ENCODE data around the gene TBCC.
A peak's percentile ranks its signal among the peaks of the same experiment; 100 is the strongest.
"Not testable (repeated sequence)": the region's sequence is repeated elsewhere in the genome, so short reads cannot be mapped to it uniquely, and the experiment has no call there.

Gene TBCC

DNA sequence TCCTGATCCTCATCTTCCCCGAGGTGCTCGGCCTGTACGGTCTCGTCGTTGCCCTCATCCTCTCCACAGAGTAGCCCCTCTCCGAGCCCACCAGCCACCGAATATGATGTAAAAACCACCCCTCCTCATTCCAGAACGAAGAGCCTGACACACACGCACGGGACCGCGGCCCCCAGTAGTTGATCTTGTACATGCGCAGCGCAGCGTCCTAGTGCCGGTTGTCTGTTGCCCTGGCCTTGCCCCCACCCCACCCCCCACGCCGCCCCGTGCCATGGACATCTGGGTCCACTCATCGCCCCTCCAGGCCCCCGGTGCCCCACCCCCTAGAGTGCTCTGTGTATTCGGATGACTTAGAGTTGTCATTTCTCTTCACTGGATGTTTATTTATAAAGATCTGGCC lies 18.3 kb downstream of the TBCC start:
- DNase-seq: no peak

GRCh38 chr6:42727087-42727611 lies 18.8 kb downstream of the TBCC start:
- DNase-seq: no peak

GRCh38 chr6:42726485-42727086 lies 19.3 kb downstream of the TBCC start:
- DNase-seq: peak; percentile 49

DNA sequence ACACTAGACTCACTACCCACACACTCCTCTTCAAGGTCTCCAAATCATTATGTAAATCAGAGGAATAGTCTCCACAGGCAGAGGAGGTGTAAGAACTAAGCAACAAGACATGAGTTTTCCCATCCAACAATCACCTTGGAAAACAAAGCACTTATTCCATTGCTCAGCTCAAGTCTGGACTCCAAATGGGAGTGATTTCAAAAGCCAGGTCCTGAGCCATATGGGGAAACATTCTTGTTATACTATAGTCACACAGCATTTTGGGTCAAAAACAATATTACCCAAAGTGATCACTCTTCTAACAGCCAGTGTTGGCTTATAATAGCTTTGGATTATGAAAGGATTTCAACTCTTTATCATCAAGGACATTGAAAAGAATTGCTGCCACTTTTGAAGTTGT lies 19.9 kb downstream of the TBCC start:
- DNase-seq: no peak

- DNase-seq: no peak
These were observed 21.1 kb downstream of the TBCC start for GRCh38 chr6:42724825-42725224.

- DNase-seq: no peak
These were observed 23.4 kb downstream of the TBCC start, which contains the start of gene PRPH2 for GRCh38 chr6:42722497-42722896. PRPH2 (minus strand) TSS chr6:42722597; CDS start chr6:42722334, 263 bp downstream.

GRCh38 chr6:42720739-42721138 lies 25.2 kb downstream of the TBCC start:
- no peak for DNase-seq

DNA sequence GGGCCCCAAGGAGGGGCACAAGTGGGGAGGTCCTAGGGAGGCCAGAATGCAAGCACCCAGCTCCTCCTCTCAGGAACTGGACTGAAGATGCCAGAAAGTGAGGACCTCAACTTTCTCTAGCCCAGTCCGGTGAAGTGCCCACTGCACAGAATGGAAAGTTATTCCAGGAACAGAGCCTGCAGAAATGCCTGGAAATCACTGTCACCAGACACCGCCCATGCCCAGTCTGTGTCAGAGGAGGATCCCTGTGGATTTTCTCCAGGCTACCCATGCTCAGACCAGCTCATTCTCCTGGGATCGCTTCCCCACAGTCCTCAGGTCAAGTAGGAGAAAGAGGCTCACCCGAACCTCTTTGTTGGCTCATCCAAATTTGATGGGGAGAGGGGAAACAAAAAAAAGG lies 30.0 kb downstream of the TBCC start:
- DNase-seq: no peak

- no peak for DNase-seq
These were observed 31.7 kb downstream of the TBCC start for GRCh38 chr6:42714098-42714761.

DNA sequence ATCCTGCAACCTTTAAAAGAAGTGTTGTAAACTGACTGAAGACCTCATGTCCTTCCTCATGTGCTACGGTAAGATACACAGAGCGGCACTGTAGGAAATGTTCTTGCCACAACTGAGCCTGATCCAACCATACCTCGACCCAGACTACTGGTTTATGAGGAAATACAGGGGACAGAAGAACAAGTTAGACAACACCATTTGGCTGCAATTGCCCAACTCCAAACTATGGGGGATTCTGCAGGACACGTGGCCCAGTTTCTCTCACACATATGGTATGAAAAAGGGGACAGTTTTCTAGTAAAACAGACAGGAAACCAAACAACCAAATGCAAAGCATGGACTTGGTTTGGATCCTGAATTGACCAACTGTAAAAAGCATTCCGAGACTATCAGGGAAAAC lies 34.0 kb downstream of the TBCC start:
- DNase-seq: no peak

GRCh38 chr6:42710316-42710715 lies 35.6 kb downstream of the TBCC start:
- no peak for DNase-seq

DNA sequence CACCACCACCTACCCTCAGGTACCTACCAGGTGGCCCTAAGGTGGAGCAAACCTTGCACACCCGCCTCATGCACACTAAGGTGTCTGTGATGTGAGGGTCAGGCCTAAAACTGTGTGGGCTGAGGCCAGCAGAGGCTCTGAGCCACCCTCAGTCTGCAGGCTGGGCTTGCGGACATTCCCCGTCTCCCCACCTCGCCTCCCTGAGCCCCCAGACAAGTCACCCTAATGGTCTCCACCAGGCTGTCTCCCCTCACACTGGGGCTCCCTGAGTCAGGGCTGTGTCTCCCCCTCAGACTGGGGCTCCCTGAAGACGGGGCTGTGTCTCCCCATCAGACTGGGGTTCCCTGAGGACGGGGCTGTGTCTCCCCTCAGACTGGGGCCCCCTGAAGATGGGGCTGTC lies 36.0 kb downstream of the TBCC start:
- DNase-seq: no peak

GRCh38 chr6:42708096-42708495 lies 37.8 kb downstream of the TBCC start:
- DNase-seq: no peak

DNA sequence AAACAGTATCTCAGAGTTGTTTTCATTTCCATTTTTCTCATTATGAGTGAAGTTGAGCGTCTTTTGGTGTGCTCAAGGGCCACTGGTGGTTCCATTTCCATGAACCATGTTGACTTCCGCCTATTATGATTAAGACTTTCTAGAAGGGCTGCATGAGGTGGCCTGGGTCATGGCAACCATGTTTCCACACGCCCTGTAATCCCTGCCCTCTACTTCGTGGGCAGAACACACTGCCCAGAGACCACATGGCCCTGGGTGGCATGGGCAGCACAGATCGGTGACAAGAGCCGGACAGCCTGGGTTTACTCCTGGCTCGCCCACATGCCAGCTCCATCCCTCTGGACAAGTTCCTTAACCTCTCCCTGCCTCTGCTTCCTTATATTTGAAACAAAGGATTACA lies 38.3 kb downstream of the TBCC start:
- DNase-seq: no peak

- no peak for DNase-seq
These were observed 40.9 kb downstream of the TBCC start for GRCh38 chr6:42704937-42705374.

DNA sequence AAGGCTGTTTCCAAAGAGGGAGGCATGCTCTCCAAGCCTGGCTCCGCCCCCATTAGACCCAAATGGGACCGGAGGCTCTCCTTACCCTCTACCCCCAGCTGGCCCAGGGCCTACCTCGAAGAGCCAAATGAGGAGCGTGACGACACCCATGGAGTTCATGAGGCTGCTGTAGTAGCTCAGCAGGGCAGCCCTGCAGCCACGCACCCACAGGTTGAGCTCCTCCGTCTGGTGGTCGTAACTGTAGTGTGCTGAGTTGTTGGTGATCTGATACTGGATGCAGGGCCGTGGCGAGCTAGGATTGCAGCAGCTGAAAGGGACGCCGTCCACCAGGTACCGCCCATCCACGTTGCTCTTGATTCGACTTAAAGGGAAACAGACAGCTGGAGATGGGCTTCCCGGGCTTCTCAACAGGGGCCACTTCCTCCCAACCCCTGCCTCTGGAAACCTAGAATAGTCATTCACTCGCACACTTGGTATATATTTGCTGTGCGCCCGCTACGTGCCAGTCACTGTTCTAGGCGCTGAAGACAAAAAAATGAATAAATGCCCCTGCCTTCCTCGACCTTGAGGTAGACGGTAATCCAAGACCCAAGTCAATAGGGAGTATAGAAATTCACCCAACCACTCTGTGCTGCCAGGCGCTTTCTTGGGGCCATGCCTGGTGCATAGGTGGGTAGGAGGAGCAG lies 41.5 kb downstream of the TBCC start:
- DNase-seq: no peak

GRCh38 chr6:42702786-42703185 lies 43.1 kb downstream of the TBCC start:
- DNase-seq: not testable (repeated sequence)

- no peak for DNase-seq
These were observed 43.7 kb downstream of the TBCC start for GRCh38 chr6:42702200-42702599.

DNA sequence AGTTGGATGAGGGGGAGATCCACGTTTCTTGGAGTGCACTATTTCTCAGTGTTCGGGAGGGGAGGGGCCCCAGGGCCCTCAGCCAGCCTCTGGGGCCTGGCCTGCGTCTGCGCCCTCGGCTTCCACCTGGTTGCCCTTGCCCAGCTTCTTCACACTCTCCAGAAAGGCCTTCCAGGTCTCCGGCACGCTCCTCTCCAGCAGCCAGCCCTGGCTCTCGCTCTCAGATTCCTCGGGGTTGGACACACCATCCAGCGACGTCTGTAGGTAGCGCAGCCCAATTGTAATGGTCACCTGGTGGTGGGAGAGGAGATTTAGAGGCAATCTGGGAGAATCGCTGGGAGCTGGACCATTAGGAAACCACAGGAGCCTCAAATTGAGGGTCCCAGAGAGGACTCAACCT lies 47.7 kb downstream of the TBCC start:
- no peak for DNase-seq

DNA sequence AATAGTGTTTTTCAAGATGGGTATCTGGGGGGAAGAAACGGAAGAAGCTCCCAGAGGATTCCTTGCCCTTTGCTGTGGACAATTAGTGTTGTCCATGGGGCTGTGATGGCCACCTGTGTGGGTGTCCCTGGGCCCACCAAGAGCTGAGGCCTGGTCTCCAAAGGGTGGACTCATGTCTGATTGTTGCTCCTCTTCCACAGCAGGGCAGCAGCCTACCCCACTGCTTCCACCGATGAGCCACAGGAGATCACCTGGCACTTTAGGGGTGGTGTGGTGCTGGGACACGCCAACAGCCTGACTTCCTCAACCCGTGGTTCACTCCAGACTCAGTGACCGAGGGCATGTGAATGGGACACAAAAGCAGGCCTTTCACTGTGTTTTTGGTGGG lies 48.6 kb downstream of the TBCC start:
- DNase-seq: no peak

GRCh38 chr6:42696526-42697267 lies 49.2 kb downstream of the TBCC start:
- DNase-seq: no peak

GRCh38 chr6:42694586-42694985 lies 51.3 kb downstream of the TBCC start:
- DNase-seq: no peak

All from KG1 (cell line).